GM12801 (cell line): ENCODE results near the gene SDK1.

Experiments used
- CTCF ChIP-seq: IDR thresholded peaks from one replicate; pipeline ENCODE4 v1.5.1; 2011; ENCODE audit warnings: control low read depth; ENCODE audit not compliant: insufficient read length; ENCODE audit errors: extremely low read depth

The SDK1 gene

DNA sequence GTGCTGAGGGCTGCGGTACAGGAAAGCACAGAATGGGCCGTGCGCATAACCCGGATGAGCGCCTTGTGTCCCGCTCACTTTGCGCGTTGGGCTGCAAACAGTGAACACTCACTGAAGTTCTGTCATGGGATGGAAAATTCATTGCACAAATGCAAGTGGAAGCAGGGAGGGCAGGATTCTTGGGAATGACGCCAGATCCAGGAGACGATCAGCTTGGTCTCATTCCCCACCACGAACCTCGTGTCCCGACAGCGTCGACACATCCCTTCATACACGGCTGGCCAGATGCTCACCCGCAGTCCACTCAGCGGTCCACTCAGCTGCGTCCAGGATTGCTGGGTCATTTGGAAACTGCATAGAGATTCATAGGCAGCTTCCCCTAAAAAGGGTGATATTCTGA is 607.1 kb downstream of the SDK1 start:
- TF ChIP-seq CTCF = no peak

GRCh38 chr7:3909128-3909527 is 608.1 kb downstream of the SDK1 start:
- no peak for TF ChIP-seq CTCF

GRCh38 chr7:3910054-3910453 is 609.0 kb downstream of the SDK1 start:
- TF ChIP-seq CTCF = no peak

GRCh38 chr7:3911685-3912084 is 610.6 kb downstream of the SDK1 start:
- no peak for TF ChIP-seq CTCF

DNA sequence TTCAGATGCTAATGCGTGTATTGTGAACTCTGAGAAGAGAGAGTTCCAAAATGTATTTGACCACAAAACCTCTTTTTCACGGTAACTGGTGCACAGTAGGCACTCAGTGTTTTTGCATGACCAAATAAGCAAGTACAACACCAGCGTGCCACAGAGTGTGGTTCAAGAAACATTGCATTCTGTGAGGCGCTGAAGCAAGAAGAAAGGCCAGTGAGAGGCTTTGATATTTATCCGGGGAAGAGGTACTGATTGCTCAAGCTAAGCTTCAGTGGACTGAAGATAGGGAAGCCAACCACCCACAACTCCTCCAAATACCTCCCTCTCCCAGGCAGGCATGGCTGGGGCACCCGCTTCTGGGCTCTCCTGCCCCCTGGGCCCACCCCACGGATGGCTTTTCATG is 611.2 kb downstream of the SDK1 start:
- TF ChIP-seq CTCF = no peak

DNA sequence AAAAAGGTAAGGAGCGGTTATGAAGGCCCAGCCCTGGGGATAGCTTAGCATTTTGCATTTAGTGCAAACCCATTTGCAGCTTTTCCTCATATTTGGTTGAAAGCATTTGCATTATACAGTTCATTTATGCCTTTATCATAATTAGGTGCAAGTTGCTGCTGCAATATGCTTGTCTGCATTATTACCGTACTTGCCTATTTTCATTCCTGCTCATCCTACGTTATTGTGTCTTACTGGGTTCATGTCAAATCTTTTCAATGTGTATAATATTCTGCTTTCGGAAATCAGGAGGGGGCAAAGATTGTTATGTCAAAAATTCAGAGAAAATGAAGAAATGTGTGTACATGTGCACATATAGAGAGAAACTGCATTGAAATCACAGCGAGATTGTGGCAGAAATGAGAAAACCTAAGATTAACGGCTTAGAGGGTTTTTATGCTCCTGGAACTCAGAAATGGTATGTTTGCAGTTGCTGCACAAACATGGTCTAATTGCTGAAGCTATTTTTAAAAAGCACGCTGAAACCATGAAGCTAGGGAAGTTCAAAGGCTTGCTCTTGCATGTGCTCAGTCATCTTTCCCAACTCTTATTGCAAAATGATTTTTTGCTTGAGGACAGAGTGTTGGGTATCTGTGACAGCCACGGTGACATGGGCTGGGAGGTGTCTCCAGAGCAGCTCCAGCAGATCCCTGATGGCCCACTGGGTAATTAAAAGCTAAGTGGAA is 613.2 kb downstream of the SDK1 start:
- no peak for TF ChIP-seq CTCF

DNA sequence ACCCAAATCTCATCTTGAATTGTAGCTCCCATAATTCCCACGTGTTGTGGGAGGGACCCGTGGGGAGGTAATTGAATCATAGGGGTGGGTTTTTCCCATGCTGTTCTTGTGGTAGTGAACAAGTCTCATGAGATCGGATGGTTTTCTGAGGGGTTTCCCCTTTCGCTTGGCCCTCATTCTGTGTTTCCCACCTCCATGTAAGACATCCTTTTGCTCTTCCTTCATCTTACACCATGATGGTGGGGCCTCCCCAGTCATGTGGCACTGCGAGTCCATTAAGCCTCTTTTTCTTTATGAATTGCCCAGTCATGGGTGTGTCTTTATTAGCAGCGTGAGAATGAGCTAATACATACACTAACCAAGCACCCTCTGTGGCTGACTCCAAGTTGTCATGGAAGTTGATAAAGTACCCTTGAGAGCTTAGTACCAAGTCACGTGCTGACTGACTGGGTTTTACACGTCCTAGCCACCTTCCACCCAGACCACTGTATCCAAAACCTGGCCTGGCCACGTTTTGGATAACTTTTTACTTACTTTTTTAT is 614.4 kb downstream of the SDK1 start:
- TF ChIP-seq CTCF = no peak
